Heart left ventricle (tissue), 13 donors: Measurements from ENCODE around the gene ASB7.

Experiments
- CTCF ChIP-seq, 12 donors: fragments of 200-600 bp; sonication (generic) in 4 of 12; IDR thresholded peaks; one replicate each; pipeline versions ENCODE4 v1.5.0 to v1.8.0; 2018 to 2022; ENCODE audit warnings: antibody characterized with exemption in 12 of 12, mild to moderate bottlenecking in 5 of 12
- POLR2A ChIP-seq, 2 donors: fragments of 450-650 bp; IDR thresholded peaks; one replicate each; pipeline ENCODE4 v1.6.1; 2017; ENCODE audit warnings: antibody characterized with exemption in 2 of 2, mild to moderate bottlenecking in 2 of 2, moderate library complexity in 2 of 2
- donor health status: ischemic (EF 13 %, LVEDD 7.1; RV severe dilation, severe dysfunction).
- donor health status: DM: no; HTN: yes; CAD: no.
- donor health status: DM: no; HTN: no; CAD: no.
- donor health status: ischemic (EF 25% LVEDD 6.9; RV normal size, moderate dysfunction).
- donor health status: ischemic (EF 25% LVEDD 5.7; RV mildly dilated, moderate dysfunction).
- donor health status: ischemic (EF 35%, LVEDD 5.7; RV mildly dilated, moderate dysfunction).
- donor health status: nonischemic (EF 11% LVEDD 7.7; RV severe dilation, severe dysfunction).
- donor health status: DM: yes; HTN: yes; CAD: no.
- donor health status: PGD.
- donor health status: ischemic (EF 29% LVEDD 5.4; RV normal size, mild dysfunction).
- donor health status: nonischemic (EF 23%, LVEDD 6.1; RV moderate dilation, normal function).

- TF ChIP-seq CTCF (IDR thresholded peaks at IDR 0.05): no peak
- TF ChIP-seq POLR2A (IDR thresholded peaks at IDR 0.05): no peak
Measured at GRCh38 chr15:100686725-100687473, 84.5 kb downstream of the ASB7 start.
